K562 (cell line): ENCODE results near the gene OR7A10. TPM values are rescaled to one million over a fixed set of nuclear protein-coding genes. Genes with fewer than 3 reads are reported as not detected.
A peak's percentile ranks its signal among the peaks of the same experiment; 100 is the strongest.

ENCODE experiments used
- BACH1 ChIP-seq: fragments of 200-800 bp; sonication (Bioruptor generic); IDR thresholded peaks from 2 replicates; pipeline ENCODE4 v1.6.1; 2016; ENCODE audit warnings: missing genetic modification characterization, missing compliant biosample characterization
- PHB ChIP-seq: fragments of 250-450 bp; sonication (Bioruptor Pico); IDR thresholded peaks from 2 replicates; pipeline ENCODE4 v1.5.0; 2021
- polyA plus RNA-seq, 8 experiments: library from polyadenylated mRNA; depleted of rRNA in 4 of 8; stranded (reverse) in 5 of 8; unstranded in 3 of 8; fragments of >200 nt; fragmentation: Nextera tagmentation in 2 of 8; fragmentation: Illumina TruSeq in 1 of 8; extraction: Ambion mirVana in 2 of 8; extraction: Trizol in 1 of 8; gene quantifications; 2 replicates each; pipeline versions ENCODE4 v1.2.1 to v1.2.3, GENCODE V29; 2011 to 2014; ENCODE audit warnings: inconsistent platforms in 1 of 8, missing spikeins in 1 of 8
- total RNA-seq, 7 experiments: library from RNA; depleted of rRNA in 6 of 7; stranded (reverse); fragments of >200 nt in 6 of 7; fragmentation: Illumina TruSeq in 2 of 7; extraction: Trizol in 2 of 7; gene quantifications; 2 replicates each; pipeline versions ENCODE4 v1.2.1 to v1.2.3, GENCODE V29; 2011 to 2021; ENCODE audit warnings: low replicate concordance in 1 of 7
- TF ChIP-seq, protein P1 (sequence below), 2 experiments: fragments of 450-650 bp; formaldehyde crosslinking in 1 of 2; IDR thresholded peaks; 2 replicates each; pipeline versions ENCODE4 v1.4.0 to v1.6.1; 2014 to 2020; ENCODE audit warnings: mild to moderate bottlenecking in 2 of 2, borderline replicate concordance in 1 of 2, low read depth in 1 of 2

OR7A10 gene
- total and polyA plus RNA-seq, 9 of the 15 experiments (the other 6 are each of a cell fraction or from before 2014, with no cell fraction given) = not detected

GRCh38 chr19:14795078-14795721 is 53.5 kb downstream of the OR7A10 start (continued):
- TF ChIP-seq, protein P1, sequence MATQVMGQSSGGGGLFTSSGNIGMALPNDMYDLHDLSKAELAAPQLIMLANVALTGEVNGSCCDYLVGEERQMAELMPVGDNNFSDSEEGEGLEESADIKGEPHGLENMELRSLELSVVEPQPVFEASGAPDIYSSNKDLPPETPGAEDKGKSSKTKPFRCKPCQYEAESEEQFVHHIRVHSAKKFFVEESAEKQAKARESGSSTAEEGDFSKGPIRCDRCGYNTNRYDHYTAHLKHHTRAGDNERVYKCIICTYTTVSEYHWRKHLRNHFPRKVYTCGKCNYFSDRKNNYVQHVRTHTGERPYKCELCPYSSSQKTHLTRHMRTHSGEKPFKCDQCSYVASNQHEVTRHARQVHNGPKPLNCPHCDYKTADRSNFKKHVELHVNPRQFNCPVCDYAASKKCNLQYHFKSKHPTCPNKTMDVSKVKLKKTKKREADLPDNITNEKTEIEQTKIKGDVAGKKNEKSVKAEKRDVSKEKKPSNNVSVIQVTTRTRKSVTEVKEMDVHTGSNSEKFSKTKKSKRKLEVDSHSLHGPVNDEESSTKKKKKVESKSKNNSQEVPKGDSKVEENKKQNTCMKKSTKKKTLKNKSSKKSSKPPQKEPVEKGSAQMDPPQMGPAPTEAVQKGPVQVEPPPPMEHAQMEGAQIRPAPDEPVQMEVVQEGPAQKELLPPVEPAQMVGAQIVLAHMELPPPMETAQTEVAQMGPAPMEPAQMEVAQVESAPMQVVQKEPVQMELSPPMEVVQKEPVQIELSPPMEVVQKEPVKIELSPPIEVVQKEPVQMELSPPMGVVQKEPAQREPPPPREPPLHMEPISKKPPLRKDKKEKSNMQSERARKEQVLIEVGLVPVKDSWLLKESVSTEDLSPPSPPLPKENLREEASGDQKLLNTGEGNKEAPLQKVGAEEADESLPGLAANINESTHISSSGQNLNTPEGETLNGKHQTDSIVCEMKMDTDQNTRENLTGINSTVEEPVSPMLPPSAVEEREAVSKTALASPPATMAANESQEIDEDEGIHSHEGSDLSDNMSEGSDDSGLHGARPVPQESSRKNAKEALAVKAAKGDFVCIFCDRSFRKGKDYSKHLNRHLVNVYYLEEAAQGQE (IDR thresholded peaks at IDR 0.05; ENCODE audit: borderline replicate concordance) = peak; percentile 92
- TF ChIP-seq, protein P1 (CRISPR knock-in tag; IDR thresholded peaks at IDR 0.05; ENCODE audit: low read depth) = no peak
- TF ChIP-seq BACH1 (tag) (peak; percentile 83), PHB (no peak)
